Naive B cell (primary cell): Measurements from ENCODE around the gene ZNF565. TPM values are rescaled to one million over a fixed set of nuclear protein-coding genes. Genes with fewer than 3 reads are reported as not detected.

Source experiments
- ATAC-seq, 2 donors: fragments of 150-1000 bp; cut with Tn5 transposase; 2 replicates each; pipeline ENCODE4 v1.10.0; 2021; ENCODE audit warnings: low read depth in 2 of 2, mild to moderate bottlenecking in 2 of 2, moderate library complexity in 2 of 2
- DNase-seq: peaks from one replicate; pipeline ENCODE4 v3.0.0; 2022
- H3K27ac Mint-ChIP-seq, 6 donors: one replicate each; pipeline ENCODE4 v1.8.0; 2020 to 2022; ENCODE audit warnings: mild to moderate bottlenecking in 6 of 6, mixed read lengths in 6 of 6, moderate library complexity in 5 of 6, inconsistent platforms in 2 of 6
- H3K27me3 Mint-ChIP-seq, 3 donors: one replicate each; pipeline ENCODE4 v1.8.0; 2021 to 2022; ENCODE audit warnings: mixed read lengths in 3 of 3, mild to moderate bottlenecking in 1 of 3
- H3K36me3 Mint-ChIP-seq, 2 donors: one replicate each; pipeline ENCODE4 v1.8.0; 2020 to 2022; ENCODE audit warnings: mixed read lengths in 2 of 2, inconsistent platforms in 1 of 2, mild to moderate bottlenecking in 1 of 2
- H3K4me1 Mint-ChIP-seq, 3 donors: one replicate each; pipeline ENCODE4 v1.8.0; 2020 to 2022; ENCODE audit warnings: mixed read lengths in 3 of 3, inconsistent platforms in 1 of 3, mild to moderate bottlenecking in 1 of 3, moderate library complexity in 1 of 3
- H3K4me3 Mint-ChIP-seq, 8 donors: one replicate each; pipeline ENCODE4 v1.8.0; 2020 to 2022; ENCODE audit warnings: mild to moderate bottlenecking in 8 of 8, mixed read lengths in 8 of 8, moderate library complexity in 8 of 8, inconsistent platforms in 2 of 8
- H3K9me3 Mint-ChIP-seq, 7 donors: one replicate each; pipeline ENCODE4 v1.8.0; 2020 to 2022; ENCODE audit warnings: mixed read lengths in 7 of 7, mild to moderate bottlenecking in 5 of 7, inconsistent platforms in 2 of 7, moderate library complexity in 1 of 7
- polyA plus RNA-seq, 6 donors: library from polyadenylated mRNA; unstranded; fragments of 300-500 nt; fragmentation: Illumina TruSeq; gene quantifications; one replicate each; pipeline ENCODE4 v1.2.3, GENCODE V29; 2021; ENCODE audit warnings: low read depth in 6 of 6

Gene ZNF565
- polyA plus RNA-seq = 1 to 10 TPM in 5 of 6 donors, not detected in 1; 1.5 to 5.2 (median 2.1) TPM

DNA sequence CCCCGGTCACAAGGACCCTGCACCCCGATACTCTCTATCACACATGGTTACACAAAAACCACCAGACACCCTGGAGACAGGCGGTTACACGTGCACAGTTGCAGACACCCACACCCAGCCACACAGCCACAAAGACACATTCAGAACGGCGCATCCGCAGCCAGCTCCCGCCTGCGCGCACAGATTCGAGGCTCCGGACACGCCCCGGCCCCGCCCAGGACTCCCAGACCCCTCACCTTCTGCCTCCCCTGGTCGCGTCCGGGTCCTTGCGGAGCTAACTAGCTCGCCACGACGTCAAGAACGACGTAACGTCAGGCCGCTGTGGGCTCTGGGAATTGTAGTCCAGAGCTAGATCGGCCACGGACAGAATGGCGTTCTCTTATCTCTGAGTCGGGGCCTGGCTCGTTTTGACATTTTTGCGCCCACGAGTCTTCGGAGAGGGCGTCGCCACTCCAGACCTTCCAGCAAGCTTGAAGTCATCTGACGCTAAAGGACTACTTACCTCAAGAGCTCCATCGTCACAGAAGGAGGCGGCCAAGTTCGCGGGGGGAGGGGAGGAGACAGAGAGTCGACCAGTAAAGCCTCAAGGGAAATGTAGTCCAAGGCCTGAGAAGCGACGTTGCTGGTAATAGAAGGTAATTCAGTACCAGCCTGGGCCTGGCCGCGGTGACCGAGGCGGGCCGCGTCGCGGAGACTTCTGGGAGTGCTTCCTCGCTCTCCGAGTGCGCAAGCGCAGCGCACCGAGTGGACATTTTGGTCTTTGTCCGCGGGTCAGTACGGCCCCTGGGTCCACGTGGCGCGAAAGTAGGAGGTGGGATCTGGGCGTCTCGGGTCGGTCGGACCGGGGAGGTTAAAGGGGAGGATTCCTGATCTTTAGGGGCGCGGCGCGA, at the start of gene ZNF565, which contains the start of gene ZNF146:
Gene ZNF565 (minus strand): TSS at position 280 of the 890 bp plus-strand sequence. CDS start 12,680 bp downstream, outside the sequence.
Gene ZNF146 (plus strand): TSS at position 721 of the 890 bp plus-strand sequence. CDS start 21,335 bp downstream, outside the sequence.
- peaks cover 17 to 29% (median 19%) of the 10 kb centered on the region in 3 donors for H3K4me1 Mint-ChIP-seq
- H3K27ac Mint-ChIP-seq = peak within 1 kb of the TSS in 2 of 6 donors; percentile 39 to 51
- peak within 1 kb of the TSS in 2 of 8 donors; percentile 29 to 80 for H3K4me3 Mint-ChIP-seq
- H3K9me3 Mint-ChIP-seq = no peaks in the 10 kb centered on the region
- H3K36me3 Mint-ChIP-seq = peaks cover 0 to 6% of the 10 kb centered on the region in 2 donors
- no peaks in the 10 kb centered on the region for H3K27me3 Mint-ChIP-seq
- ATAC-seq = peak; percentile 86 to 87
- DNase-seq = peak; percentile 95

DNA sequence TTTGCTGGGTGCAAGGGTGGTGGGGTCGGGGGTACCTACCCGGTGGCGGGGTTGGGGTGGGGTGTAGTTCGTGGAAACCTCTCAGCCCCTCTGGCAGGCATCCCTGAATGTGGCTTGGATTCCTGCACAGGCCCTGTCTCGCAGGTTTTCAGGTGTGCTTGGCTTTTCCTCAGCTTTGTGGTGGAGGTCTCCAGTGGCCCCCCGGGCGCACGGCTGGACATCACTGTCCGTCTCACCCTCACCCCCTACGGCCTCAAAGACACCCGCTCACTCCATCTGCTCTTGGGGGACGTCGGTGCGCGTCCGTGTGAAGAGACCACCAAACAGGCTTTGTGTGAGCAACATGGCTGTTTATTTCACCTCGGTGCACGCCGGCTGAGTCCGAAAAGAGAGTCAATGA, 44.7 kb upstream of the ZNF565 start:
- H3K4me1 Mint-ChIP-seq = no peaks in the 10 kb centered on the region
- H3K4me3 Mint-ChIP-seq = no peak overlapping the region
- H3K9me3 Mint-ChIP-seq = peaks cover 3 to 22% (median 10%) of the 10 kb centered on the region in 7 donors
- H3K27me3 Mint-ChIP-seq = peaks cover 0 to 10% (median 8%) of the 10 kb centered on the region in 3 donors
- DNase-seq = no peak
- ATAC-seq = no peak
- H3K36me3 Mint-ChIP-seq = peaks cover 5 to 21% of the 10 kb centered on the region in 2 donors
- H3K27ac Mint-ChIP-seq = no peak overlapping the region

DNA sequence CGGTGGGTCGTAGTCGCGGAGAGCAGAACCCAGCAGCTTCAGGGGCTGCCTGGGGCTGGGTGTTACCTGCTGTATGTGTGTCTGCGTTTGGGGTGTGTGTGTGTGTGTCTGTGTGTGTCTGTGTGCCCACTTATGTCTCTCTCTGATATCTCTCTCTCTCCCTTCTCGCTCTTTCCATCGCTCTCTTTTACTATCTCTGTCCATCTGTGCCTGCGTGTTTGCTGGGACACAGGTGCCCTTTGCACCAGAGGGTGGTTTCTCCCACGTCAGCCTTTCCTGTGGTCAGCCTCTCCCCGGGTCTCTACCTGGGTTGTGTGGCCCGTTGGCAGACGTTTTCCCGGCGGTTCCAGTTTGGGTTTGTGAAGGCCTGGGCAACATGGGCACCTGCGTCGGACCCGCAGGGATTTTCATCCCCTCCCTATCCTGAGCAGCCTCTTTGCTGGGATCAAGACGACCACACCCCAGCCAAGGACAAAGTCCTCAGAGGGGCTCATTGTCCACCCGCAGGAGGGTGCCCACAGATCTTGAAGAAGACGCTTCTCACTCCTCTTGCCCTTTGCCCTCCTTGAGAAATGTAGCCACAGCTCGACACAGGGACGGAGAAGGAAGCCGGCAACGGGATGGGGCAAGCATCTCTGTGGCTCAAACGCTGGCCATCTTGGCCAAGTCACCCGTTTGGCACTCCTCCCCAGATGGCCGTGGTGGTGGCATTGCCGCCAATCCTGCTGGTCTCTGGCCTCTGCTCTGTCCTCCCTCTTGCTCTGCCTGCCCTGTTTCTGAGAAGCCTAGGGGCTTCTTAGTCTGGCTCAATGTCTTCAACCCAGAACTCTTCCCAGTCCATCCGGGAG, 43.8 kb upstream of the ZNF565 start:
- peaks cover 5 to 21% of the 10 kb centered on the region in 2 donors for H3K36me3 Mint-ChIP-seq
- peak overlapping the region in 2 of 8 donors; percentile 1 to 37 for H3K4me3 Mint-ChIP-seq
- no peak for ATAC-seq
- peaks cover 3 to 20% (median 9%) of the 10 kb centered on the region in 7 donors for H3K9me3 Mint-ChIP-seq
- H3K27me3 Mint-ChIP-seq = peaks cover 0 to 10% (median 8%) of the 10 kb centered on the region in 3 donors
- H3K4me1 Mint-ChIP-seq = no peaks in the 10 kb centered on the region
- H3K27ac Mint-ChIP-seq = peak overlapping the region in 1 of 6 donors; percentile 57
- no peak for DNase-seq

DNA sequence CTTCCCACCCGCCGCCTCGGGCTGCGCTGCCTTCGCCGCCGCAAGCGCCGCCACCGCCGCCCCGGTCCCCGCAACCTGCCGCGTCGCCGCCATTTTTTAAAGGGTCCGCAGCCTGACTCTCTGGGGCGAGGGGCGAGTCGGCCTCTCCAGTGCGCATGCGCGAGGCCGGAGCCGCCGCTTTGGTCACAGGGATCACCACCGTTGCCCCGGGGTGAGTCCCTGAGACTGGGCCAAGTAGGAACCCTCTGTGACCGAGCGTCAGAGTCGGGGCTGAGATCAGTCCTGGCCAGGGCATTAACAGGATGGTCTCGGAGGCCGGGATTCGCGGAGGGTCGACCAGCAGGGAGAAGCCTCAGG, 43.0 kb upstream of the ZNF565 start:
- H3K9me3 Mint-ChIP-seq = peaks cover 0 to 20% (median 6%) of the 10 kb centered on the region in 7 donors
- H3K4me1 Mint-ChIP-seq = no peaks in the 10 kb centered on the region

DNA sequence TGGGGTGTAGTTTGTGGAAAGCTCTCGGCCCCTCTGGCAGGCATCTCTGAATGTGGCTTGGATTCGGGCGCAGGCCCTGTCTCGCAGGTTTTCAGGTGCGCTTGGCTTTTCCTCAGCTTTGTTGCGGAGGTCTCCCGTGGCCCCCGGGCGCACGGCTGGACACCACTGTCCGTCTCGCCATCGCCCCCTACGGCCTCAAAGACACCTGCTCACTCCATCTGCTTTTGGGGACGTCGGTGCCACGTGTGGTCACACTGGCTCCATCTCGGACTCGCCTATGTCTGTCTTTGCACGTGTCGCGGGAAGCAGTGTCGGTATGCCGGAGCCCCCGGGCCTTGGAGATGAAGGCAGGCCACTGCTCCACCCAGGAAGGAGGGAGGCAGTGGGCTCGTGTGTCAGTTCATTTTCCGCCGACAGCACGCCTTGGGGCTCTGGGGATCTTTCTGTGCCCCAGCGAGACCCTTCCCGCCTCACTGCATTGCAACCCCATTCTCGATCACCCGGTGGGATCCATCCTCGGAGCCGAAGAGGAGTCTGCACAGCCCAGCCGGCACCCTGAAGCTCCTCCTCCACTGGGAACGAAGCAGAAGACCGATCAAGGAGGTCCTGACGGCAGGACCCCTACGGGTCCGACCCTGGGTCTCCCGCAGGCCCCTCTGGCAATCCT, 42.5 kb upstream of the ZNF565 start:
- peaks cover 0 to 20% (median 6%) of the 10 kb centered on the region in 7 donors for H3K9me3 Mint-ChIP-seq
- H3K27me3 Mint-ChIP-seq = peaks cover 0 to 10% (median 8%) of the 10 kb centered on the region in 3 donors
- no peak overlapping the region for H3K4me3 Mint-ChIP-seq
- H3K27ac Mint-ChIP-seq = no peak overlapping the region
- no peak for ATAC-seq
- peaks cover 5 to 21% of the 10 kb centered on the region in 2 donors for H3K36me3 Mint-ChIP-seq
- no peak for DNase-seq
- H3K4me1 Mint-ChIP-seq = no peaks in the 10 kb centered on the region

More for the DNA sequence above, 43.0 kb upstream of the ZNF565 start:
- Mint-ChIP-seq H3K27me3 (peaks cover 0 to 10% (median 8%) of the 10 kb centered on the region in 3 donors), H3K36me3 (peaks cover 5 to 21% of the 10 kb centered on the region in 2 donors), H3K27ac (no peak overlapping the region), H3K4me3 (peak overlapping the region in 1 of 8 donors; percentile 33)
- ATAC-seq (no peak), DNase-seq (no peak)

DNA sequence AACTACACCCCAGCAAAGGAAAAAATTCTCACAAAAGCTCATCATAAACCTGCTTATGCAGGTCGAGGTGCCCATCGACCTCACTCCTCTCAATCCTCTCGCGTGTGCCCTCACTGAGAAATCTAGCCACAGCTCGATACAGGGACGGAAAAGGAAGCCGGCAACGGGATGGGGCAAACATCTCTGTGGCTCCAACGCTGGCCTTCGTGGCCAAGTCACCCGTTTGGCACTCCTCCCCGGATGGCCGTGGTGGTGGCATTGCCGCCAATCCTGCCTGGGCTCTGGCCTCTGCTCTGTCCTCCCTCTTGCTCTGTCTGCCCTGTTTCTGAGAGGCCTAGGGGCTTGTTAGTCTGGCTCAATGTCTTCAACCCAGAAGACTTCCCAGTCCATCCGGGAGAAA, 41.6 kb upstream of the ZNF565 start:
- H3K9me3 Mint-ChIP-seq = peaks cover 0 to 23% (median 6%) of the 10 kb centered on the region in 7 donors
- no peak for DNase-seq
- no peak overlapping the region for H3K27ac Mint-ChIP-seq
- peaks cover 5 to 21% of the 10 kb centered on the region in 2 donors for H3K36me3 Mint-ChIP-seq
- no peaks in the 10 kb centered on the region for H3K4me1 Mint-ChIP-seq
- no peak for ATAC-seq
- peaks cover 0 to 10% (median 8%) of the 10 kb centered on the region in 3 donors for H3K27me3 Mint-ChIP-seq
- H3K4me3 Mint-ChIP-seq = peak overlapping the region in 1 of 8 donors; percentile 26

DNA sequence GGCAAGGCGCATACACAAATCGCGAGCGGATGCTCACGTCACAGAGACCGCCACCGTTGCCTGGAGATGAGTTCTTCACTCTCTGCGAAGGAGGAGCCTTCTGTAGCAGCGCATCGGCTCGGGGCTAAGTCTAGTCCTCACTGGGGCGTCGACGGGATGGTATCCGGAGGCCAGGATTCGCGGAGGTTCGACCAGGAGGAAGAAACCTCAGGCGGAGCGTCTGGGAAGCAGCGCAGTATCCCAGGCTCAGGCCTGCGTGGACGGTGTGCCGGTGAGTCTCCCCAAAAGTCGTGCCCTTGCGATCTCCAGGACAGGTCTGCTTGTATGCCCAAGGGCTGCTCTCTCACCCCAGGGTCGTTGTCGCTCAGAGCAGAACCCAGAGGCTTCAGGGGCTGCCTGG, 40.9 kb upstream of the ZNF565 start:
- Mint-ChIP-seq H3K27me3 (peaks cover 0 to 10% (median 8%) of the 10 kb centered on the region in 3 donors), H3K27ac (no peak overlapping the region), H3K4me1 (no peaks in the 10 kb centered on the region), H3K9me3 (peaks cover 0 to 23% (median 6%) of the 10 kb centered on the region in 7 donors), H3K4me3 (no peak overlapping the region), H3K36me3 (peaks cover 5 to 21% of the 10 kb centered on the region in 2 donors)
- DNase-seq (no peak), ATAC-seq (no peak)

DNA sequence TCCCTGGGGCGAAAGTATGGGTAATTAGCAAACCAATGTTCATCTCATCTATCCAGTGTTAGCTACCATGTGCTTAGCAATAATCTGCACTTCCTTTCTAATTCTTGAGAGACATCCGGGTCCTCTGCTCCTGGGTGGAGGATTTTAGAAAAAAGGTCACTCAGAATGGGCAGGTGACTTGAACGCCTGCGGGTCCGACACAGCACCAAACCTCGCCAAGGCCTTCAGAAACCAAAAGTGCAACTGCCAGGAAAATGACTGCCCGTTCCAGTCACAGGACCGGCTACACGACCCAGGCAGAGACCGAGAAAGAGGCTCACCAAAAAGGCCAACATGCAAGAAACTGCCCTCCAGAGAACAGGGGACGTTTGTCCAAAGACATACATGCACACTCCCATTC, 40.4 kb upstream of the ZNF565 start:
- Mint-ChIP-seq H3K36me3 (peaks cover 5 to 21% of the 10 kb centered on the region in 2 donors), H3K27me3 (peaks cover 0 to 10% (median 8%) of the 10 kb centered on the region in 3 donors), H3K9me3 (peaks cover 0 to 23% (median 6%) of the 10 kb centered on the region in 7 donors), H3K27ac (no peak overlapping the region), H3K4me1 (no peaks in the 10 kb centered on the region), H3K4me3 (peak overlapping the region in 1 of 8 donors; percentile 33)
- no peak for DNase-seq
- ATAC-seq = no peak

DNA sequence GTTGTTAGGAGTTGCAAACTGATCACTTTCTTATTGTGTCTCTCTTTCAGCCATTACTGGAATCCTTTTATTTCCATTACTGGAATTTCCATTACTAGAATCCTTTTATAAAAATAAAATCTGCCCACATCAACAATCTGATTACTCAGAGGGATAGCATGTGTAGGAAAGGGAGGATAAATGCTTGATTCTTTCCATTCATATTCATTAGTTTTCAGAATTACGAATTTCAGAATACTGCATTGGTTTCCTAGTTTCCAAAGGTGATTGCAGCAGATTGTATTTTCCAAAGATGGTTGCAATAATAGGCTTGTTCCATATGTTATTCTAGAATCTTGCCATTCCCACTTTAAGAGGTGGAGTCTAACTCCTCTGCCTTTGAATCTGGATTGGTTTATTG, 37.6 kb upstream of the ZNF565 start:
- Mint-ChIP-seq H3K27me3 (no peaks in the 10 kb centered on the region), H3K36me3 (peaks cover 5 to 13% of the 10 kb centered on the region in 2 donors), H3K9me3 (peaks cover 0 to 26% (median 2%) of the 10 kb centered on the region in 7 donors), H3K27ac (no peak overlapping the region), H3K4me1 (no peaks in the 10 kb centered on the region), H3K4me3 (no peak overlapping the region)
- DNase-seq (no peak), ATAC-seq (no peak)

DNA sequence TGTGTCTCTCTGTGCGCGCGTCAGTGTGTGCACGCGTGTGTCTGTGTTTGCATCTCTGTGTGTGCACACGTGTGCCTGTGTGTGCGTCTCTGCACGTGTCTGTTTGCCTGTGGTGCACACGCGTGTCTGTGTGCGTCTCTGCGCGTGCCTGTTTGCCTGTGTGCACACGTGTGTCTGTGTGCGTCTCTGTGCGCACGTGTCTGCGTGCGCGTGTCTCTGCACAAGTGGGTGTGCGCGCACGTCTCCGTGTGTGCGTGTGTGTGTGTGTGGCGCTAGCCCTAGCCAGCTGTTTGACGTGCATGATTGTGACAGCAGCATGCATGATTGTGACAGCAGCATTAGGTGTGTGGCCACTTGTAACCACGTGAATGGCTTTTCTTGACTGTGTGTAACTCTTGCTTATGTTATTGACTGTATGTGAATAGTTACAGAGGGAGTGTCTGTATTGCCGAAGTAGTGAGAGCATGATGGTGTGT, 31.6 kb upstream of the ZNF565 start:
- peaks cover 4 to 18% (median 14%) of the 10 kb centered on the region in 3 donors for H3K27me3 Mint-ChIP-seq
- H3K27ac Mint-ChIP-seq = no peak overlapping the region
- peak overlapping the region in 4 of 8 donors; percentile 37 to 74 (median 59) for H3K4me3 Mint-ChIP-seq
- ATAC-seq (no peak), DNase-seq (no peak)
- no peaks in the 10 kb centered on the region for H3K36me3 Mint-ChIP-seq
- peaks cover 4 to 11% (median 6%) of the 10 kb centered on the region in 3 donors for H3K4me1 Mint-ChIP-seq
- peaks cover 4 to 37% (median 25%) of the 10 kb centered on the region in 7 donors for H3K9me3 Mint-ChIP-seq

DNA sequence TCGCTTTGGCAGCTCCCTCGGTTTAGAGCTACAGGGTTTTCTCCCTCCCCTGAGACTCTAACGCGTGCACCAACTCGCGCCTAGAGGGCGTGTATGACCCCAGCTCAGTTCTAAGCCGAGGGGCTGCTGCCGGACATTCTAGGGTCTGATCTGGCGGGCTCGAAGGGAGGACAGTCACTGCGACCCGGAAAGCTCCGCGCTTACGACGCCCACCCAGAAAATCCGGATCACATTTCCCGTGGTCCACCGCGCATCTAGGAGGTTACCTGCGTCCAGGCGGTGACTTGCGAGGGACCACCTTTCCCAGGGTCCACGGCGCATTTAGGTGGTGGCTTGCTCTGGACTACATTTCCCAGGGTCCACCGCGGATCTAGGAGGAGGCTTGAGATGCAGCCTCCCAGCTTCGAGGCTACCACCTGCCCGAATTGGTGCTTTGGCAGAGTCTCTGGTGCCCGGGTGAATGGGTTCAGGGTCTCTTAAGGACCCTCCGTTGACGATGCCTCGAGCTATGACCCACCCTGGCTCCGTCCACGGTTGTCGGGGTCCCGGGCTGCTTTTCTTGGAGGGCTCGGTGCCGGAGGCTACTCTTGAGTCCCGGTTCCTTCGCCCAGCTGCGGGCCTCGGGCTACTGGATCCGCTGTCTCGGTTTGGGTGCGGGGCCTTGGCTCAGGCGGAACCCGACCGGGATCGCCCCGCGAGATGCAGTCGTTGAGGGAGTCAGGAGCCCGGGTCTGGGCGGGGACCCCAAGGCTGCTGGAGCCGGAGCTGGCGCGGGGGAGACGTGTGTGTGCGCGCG, 30.9 kb upstream of the ZNF565 start:
- ATAC-seq = no peak
- peaks cover 4 to 11% (median 6%) of the 10 kb centered on the region in 3 donors for H3K4me1 Mint-ChIP-seq
- peaks cover 4 to 18% (median 14%) of the 10 kb centered on the region in 3 donors for H3K27me3 Mint-ChIP-seq
- peaks cover 0 to 1% of the 10 kb centered on the region in 2 donors for H3K36me3 Mint-ChIP-seq
- peak overlapping the region in 7 of 8 donors; percentile 23 to 76 (median 58) for H3K4me3 Mint-ChIP-seq
- no peak for DNase-seq
- no peak overlapping the region for H3K27ac Mint-ChIP-seq
- peaks cover 4 to 40% (median 25%) of the 10 kb centered on the region in 7 donors for H3K9me3 Mint-ChIP-seq

DNA sequence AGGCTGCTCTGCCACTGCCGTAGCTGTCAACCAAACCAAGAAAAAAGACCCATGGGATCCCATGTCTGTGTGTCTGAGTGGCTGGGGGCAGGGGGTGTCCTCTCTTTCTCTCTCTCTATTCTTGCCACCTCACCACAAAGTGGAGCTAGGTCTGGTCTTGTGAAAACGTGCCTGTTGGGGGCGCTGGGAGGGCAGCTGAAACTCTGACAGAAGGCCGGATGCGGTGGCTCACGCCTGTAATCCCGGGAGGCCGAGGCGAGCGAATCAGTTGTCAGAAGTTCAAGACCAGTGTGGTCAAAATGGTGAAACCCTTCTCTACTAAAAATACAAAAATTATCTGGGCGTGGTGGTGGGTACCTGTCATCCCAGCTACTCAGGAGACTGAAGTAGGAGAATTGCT, 29.6 kb upstream of the ZNF565 start:
- peaks cover 4 to 18% (median 14%) of the 10 kb centered on the region in 3 donors for H3K27me3 Mint-ChIP-seq
- no peak overlapping the region for H3K27ac Mint-ChIP-seq
- H3K4me1 Mint-ChIP-seq = peaks cover 4 to 13% (median 6%) of the 10 kb centered on the region in 3 donors
- H3K4me3 Mint-ChIP-seq = no peak overlapping the region
- DNase-seq (no peak), ATAC-seq (no peak)
- H3K9me3 Mint-ChIP-seq = peaks cover 4 to 49% (median 33%) of the 10 kb centered on the region in 7 donors
- peaks cover 13 to 14% of the 10 kb centered on the region in 2 donors for H3K36me3 Mint-ChIP-seq
